SIG-M5 (cell line): ENCODE measurements around the gene MACROD2.

Experiments used
- DNase-seq: peaks from one replicate; lab custom pipeline; 2025; lab: John Stamatoyannopoulos, UW

Gene MACROD2

DNA sequence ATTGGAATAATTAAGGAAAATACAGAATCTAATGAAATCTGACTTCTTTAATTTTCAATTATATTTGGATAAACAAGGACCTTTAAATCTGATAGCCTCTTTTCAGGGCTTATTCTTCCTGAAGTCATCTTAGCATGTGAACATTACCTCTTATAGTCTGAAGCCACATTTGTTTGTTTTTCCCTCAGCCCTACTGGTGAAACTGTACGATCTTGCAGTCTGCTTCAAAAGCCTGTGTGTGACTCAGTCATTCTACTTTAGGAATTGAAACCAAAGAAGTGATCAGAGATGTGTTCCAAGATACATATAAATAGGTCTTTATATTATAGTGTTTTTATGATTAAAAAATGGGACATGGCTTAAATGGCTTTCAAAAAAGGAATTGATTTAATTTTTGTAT is 67.5 kb downstream of the MACROD2 start:
- DNase-seq: no peak

GRCh38 chr20:14064333-14064732 is 69.0 kb downstream of the MACROD2 start:
- no peak for DNase-seq

DNA sequence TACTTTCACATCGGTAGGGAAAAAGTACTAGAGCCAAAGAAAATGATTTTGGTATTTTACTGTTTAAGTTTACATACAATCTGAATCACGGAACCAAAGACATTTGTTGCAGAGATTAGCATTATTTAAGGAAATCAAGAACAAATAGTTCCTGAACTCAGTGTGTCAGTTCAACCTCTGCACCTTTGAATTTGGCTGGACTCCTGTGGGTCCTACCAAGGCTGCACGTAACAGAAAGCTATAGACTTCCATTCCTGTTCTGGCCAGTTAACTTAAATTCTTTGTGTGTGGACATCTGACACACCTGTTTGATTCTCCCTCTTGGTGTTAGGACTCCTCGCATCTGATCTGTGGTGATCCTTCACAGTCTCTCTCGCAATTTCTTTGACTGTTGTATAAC is 69.6 kb downstream of the MACROD2 start:
- no peak for DNase-seq

- DNase-seq: no peak
Observed at GRCh38 chr20:14065774-14066173, 70.5 kb downstream of the MACROD2 start.

DNA sequence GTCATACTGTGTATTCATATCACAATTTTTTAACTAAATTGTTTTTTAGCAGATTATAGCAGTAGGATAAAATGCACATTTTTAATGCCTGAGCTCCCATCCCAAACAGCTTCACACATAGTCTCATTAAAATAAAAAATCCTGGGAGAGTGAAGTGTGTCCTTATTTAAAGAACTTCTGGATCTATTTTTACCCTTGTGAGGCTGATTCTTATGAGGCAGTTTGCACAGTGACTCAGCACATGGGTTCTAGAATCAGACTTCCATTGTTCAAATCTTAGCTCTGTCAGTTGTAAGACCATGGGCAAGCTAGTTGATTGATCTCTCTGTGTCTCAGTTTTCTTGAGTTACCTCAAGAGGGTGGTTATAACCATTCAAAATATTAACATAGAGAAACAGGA is 72.3 kb downstream of the MACROD2 start:
- no peak for DNase-seq

DNA sequence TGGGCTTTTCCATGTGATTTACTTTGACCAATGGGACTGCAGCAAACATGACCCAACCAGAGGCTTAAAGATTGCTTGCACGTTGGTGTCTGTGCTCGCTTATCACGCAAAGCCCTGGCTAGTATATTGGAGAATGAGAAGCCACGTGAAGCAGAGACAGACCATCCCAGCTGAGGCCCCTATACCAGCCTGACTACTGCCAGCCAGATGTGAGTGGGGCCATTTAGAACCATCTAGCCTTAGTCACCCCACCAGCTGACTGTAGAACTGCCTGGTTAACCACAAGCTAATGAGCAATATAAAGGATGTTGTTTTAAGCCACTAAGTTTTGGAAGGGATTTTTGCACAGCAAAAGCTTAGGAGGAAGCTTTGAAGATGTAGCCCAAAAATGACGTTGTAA is 74.5 kb downstream of the MACROD2 start:
- DNase-seq: no peak

DNA sequence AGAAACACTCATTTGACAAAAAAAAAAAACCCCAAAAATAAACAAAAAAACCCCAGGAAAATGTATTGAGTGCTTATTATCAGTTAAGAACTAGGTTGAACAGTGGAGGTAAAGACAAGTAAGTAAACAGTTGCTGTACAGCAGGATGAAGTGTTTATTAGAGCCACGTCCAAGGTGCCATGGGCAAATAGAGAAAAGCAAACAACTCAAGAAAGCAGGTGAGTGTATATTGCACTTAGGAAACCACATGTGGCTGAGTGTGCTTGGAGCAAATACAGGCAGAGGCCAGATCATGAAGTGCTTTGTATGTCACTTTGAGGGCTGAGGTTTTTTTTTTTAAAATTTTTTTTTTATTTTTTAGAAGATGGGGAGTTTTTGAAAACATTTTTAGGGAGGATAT is 98.3 kb downstream of the MACROD2 start:
- DNase-seq: no peak

DNA sequence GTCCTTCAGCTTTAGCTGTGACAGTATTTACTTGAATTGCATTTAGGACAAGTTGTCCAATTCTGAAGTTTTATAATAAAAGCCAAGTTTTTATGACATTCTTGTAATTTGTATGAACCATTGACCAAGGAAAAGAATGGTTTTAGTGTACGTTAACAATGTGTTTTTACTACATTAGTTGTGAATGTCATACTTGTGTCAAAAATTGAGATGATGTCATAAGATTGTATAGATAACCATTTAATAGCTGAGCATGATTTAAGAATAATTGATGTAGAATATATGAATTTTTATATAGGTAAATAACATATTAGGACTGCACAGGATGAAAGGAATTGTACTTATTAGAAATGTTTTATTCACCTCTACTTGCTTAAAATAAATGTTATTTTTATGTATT is 102.9 kb downstream of the MACROD2 start:
- DNase-seq: no peak

GRCh38 chr20:14113416-14113815 is 118.1 kb downstream of the MACROD2 start:
- no peak for DNase-seq

- no peak for DNase-seq
Observed at GRCh38 chr20:14114065-14114704, 118.9 kb downstream of the MACROD2 start.

- DNase-seq: no peak
Observed at GRCh38 chr20:14116037-14116436, 120.7 kb downstream of the MACROD2 start.

GRCh38 chr20:14117768-14118167 is 122.5 kb downstream of the MACROD2 start:
- no peak for DNase-seq

DNA sequence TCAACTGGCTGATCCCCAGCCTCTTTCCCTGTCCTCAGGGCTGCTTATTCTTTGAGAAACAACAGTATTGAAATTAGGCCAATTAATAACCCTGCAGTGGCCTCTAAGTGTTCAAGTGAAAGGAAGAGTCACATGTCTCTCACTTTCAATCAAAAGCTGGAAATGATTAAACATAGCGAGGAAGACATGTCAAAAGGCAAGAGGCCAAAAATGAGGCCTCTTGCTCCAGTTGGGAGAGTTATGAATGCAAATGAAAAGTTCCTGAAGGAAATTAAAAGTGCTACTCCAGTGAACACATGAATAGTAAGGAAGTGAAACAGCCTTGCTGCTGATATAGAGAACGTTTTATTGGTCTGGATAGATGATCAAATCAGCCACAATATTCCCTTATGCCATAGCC is 131.5 kb downstream of the MACROD2 start:
- DNase-seq: no peak

DNA sequence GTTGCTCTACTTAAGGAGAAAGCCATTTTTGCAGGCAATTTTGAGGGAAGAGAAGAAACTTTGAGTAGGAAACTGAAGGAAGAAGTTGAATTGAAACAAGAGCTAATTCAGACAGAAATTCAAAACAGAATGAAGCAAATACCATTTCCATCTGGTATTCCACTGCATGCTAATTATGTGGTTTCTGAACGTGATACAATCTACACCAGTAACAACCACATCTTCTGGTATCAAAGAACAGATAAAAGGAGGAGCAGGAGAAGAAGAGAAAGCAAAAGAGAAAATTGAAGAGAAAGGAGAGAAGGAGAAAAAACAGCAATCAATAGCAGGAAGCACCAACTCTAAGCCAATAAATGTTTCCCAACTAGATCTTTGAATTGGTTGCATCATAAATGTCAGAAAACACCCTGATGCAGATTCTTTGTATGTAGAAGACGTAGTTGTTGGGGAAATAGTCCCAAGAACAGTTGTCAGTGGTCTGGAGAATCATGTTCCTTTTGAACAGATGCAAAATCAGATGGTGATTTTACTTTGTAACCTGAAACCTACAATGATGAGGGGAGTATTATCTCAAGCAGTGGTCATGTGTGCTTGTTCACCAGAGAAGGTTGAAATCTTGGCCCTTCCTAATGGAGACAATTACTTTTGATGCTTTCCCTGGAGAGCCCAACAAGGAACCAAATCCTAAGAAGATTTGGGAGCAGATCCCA is 132.4 kb downstream of the MACROD2 start:
- no peak for DNase-seq

- DNase-seq: no peak
Observed at GRCh38 chr20:14134004-14134403, 138.7 kb downstream of the MACROD2 start.

DNA sequence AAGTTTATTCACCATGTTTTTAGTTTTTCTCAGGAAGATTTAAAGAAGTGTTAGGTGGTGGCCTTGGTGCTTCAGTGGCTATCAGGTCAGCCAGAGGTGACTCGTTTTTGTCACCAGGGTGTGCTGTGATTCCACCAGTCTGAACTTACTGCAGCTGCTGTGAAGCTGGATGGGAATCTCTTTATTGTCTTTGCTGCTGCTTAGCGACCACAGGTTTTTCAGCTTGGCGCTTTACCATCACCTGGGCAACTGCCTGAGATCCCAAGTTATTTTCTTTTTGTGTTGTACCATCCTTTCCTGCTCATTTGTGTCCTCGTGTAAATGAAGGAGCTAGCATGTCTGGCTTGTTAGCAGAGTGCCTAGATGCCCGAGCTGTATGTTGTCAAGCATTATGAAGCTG is 146.9 kb downstream of the MACROD2 start:
- no peak for DNase-seq

DNA sequence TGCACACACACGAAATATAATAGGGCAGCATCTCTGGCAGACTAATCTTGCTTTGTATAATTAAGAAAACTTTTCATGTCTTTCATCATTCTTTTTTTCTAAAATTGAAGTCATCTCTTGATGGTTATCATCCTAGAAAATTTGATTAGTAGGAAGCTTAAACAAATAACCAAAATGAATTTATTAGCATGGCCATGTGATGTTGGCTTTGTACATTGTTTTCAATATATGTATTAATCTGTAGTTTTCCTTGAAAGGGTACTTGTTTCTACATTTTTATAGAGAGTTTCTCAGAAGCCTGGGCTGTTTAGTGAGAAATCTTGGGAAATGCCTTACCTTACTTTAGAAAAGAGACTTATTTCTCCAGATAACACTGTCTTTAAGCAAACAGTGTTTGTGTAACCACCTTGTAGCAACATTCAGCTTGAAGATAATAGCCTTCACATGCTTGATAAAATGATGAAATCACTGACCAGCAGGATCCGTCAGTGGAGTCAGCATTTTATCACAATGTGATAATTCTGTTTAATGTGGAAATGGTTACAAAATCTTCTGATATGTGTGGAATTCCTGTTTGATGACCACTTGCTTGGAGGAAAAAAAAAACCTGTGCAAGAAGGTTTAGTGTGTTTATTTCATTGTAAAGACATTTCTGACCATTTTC is 147.8 kb downstream of the MACROD2 start:
- no peak for DNase-seq

- no peak for DNase-seq
Observed at GRCh38 chr20:14148042-14148441, 152.7 kb downstream of the MACROD2 start.

DNA sequence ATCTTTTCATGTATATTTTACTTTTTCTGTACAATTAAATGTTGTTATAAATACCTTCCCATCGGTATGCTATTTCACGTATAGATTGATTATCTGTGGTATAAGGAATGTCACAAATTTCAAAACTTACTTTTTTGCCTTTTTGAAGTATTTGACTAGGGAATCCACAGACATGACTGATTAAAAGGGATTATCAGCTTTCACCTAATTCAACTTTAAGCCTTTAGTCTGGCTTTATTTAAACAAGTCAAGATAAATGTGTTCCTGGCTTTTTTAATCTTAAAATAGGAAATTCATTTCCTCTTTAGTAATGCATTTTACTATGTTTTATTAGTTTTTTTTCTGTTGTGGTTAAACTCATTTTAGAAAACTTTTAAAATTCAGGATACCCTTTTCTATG is 160.0 kb downstream of the MACROD2 start:
- DNase-seq: no peak

GRCh38 chr20:14178528-14178927 is 183.2 kb downstream of the MACROD2 start:
- DNase-seq: no peak

- no peak for DNase-seq
Observed at GRCh38 chr20:14178952-14179351, 183.6 kb downstream of the MACROD2 start.

DNA sequence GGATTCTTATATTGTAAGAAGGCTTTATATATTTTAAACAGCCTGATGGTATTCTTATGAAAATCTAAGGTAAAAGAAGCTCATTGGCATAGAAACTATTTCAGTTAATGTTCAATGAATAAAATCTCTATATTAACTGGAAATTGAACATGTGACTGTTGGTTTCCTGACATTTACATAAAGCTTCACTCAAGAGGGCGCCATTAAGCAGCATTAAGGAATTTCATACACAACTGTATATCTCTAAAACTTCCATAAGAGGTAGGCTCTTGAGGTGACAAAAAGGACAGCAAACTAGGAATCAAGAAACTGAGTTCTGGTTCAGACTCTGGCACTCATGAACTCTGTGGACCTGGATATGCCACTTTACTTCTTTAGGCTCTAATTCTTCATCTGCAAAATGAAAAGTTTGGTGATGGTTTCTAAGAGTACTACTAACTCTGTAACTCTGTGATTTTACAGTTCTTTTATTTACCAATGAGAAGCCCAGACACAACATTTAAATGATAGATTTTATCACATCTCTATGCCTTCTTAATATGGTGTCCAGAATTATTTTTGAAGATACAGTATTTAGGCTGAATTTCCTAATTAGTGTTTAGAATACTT is 194.6 kb downstream of the MACROD2 start:
- no peak for DNase-seq

DNA sequence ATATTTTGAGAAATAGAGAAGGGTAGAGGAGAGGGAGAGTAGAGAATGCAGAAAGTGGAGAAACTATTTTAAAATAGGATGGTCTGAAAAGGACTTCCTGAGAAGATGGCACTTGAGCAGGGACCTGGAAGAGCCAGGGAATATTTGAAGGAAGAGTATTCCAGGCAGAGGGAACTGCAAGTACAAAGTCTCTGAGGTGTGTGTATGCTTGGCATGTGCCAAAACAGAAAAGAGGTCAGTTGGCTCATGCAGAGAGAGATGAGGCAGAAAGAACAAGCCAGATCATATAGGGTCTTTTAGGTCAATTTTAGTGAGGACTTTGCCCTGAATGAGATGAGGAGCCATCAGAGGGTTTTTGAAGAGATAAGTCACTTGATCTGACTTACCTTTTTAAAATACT is 196.2 kb downstream of the MACROD2 start:
- DNase-seq: no peak
